Measurements from ENCODE around the gene TMCC2.

DNA sequence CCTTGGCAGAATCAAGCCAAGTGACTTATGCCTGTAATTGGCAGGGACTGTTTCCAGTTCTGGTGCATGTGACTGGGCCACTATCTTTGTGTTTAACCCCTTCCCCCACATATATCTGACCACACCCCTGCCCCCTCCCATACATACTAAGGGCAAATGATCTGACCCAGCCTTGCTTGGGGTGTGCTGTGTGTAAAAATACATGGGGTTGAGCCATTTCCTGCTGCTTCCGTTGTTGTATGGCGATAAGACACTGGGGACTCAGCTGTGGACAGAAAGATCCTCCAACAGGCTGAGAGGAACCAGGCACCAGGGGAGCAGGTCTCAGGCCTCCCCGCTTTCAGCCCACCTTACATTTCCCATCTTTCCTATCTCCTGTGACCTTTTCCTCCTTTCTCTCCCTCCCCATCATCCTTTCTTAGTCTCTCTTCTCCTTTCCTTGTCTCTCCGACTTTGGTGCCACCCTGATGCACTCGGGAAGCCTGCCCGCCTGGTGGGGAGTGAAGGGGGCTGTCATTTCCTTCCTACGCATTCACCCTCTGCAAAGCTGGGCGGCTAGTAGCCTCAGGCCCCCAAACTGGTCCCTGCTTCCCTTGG, 39.7 kb downstream of the TMCC2 start:
- TF ChIP-seq, protein P1, sequence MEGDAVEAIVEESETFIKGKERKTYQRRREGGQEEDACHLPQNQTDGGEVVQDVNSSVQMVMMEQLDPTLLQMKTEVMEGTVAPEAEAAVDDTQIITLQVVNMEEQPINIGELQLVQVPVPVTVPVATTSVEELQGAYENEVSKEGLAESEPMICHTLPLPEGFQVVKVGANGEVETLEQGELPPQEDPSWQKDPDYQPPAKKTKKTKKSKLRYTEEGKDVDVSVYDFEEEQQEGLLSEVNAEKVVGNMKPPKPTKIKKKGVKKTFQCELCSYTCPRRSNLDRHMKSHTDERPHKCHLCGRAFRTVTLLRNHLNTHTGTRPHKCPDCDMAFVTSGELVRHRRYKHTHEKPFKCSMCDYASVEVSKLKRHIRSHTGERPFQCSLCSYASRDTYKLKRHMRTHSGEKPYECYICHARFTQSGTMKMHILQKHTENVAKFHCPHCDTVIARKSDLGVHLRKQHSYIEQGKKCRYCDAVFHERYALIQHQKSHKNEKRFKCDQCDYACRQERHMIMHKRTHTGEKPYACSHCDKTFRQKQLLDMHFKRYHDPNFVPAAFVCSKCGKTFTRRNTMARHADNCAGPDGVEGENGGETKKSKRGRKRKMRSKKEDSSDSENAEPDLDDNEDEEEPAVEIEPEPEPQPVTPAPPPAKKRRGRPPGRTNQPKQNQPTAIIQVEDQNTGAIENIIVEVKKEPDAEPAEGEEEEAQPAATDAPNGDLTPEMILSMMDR (conservative IDR thresholded peaks at IDR 0.05; ENCODE audit: low read depth, low read length): no peak
- no peak for TF ChIP-seq EZH2 (IDR thresholded peaks at IDR 0.05; ENCODE audit: borderline replicate concordance, low read depth, low read length, poor library complexity, severe bottlenecking)

Data from A673 (cell line).